Renal cortex interstitium (tissue), 3 donors: ENCODE data around the gene PI4KA. TPM values are rescaled to one million over a fixed set of nuclear protein-coding genes. Genes with fewer than 3 reads are reported as not detected.

ENCODE experiments used
- polyA plus RNA-seq, 3 donors: library from polyadenylated mRNA; unstranded; fragments of 120-200 nt; gene quantifications; one replicate each; pipeline ENCODE4 v1.2.1, GENCODE V29; 2013; ENCODE audit not compliant: insufficient read length in 3 of 3

Gene PI4KA
- polyA plus RNA-seq, 3 donors: 60.1 to 86.0 (median 75.5) TPM

Other genes with a start within 250 kb of the PI4KA start
- 1 to 10 TPM; 2.3 to 4.5 (median 3.4) TPM for gene SERPIND1, start 84.7 kb downstream of the PI4KA start, polyA plus RNA-seq
- 10 to 100 TPM; 26.7 to 35.0 (median 31.0) TPM for gene SNAP29, start 196 bp upstream of the PI4KA start, polyA plus RNA-seq
- gene CRKL, start 58.6 kb upstream of the PI4KA start, polyA plus RNA-seq: 10 to 100 TPM; 59.1 to 65.5 (median 64.7) TPM
- gene AIFM3, start 108.4 kb upstream of the PI4KA start, polyA plus RNA-seq: 1 to 10 TPM in 1 of 3 donors, under 1 TPM in 2; 0.47 to 1.5 (median 0.96) TPM
- 10 to 100 TPM; 44.4 to 64.1 (median 50.3) TPM for gene LZTR1, start 123.5 kb upstream of the PI4KA start, polyA plus RNA-seq
- 10 to 100 TPM; 15.1 to 23.6 (median 18.1) TPM for gene THAP7, start 143.3 kb upstream of the PI4KA start, polyA plus RNA-seq
- gene P2RX6, start 156.4 kb upstream of the PI4KA start, polyA plus RNA-seq: 1 to 10 TPM in 2 of 3 donors, under 1 TPM in 1; 0.78 to 2.7 (median 1.1) TPM
- gene SLC7A4, start 173.8 kb upstream of the PI4KA start, polyA plus RNA-seq: 1 to 10 TPM in 2 of 3 donors, under 1 TPM in 1; 0.91 to 1.5 (median 1.4) TPM
- gene LRRC74B, start 187.1 kb upstream of the PI4KA start, polyA plus RNA-seq: under 1 TPM; 0.11 to 0.35 (median 0.19) TPM